OCI-LY7 (cell line): ENCODE data around the gene SLC44A5. TPM values are rescaled to one million over a fixed set of nuclear protein-coding genes. Genes with fewer than 3 reads are reported as not detected.

Source experiments
- BruUV-seq: library from RNA; stranded (reverse); fragments of 400-500 nt; replicated peaks from 2 replicates; lab custom pipeline; 2021; lab: Mats Ljungman, UMichigan
- CTCF ChIA-PET: fragments of 300-600 bp; sonication (Branson Sonifier 250); formaldehyde crosslinking; loops from one replicate; lab custom pipeline; 2022; ENCODE audit warnings: antibody characterized with exemption; ENCODE audit not compliant: unreplicated experiment; lab: Charles Lee
- POLR2A ChIA-PET: fragments of 300-600 bp; sonication (Branson Sonifier 250); formaldehyde crosslinking; loops from one replicate; lab custom pipeline; 2022; ENCODE audit warnings: antibody characterized with exemption; lab: Charles Lee
- DNase-seq: peaks from one replicate; pipeline ENCODE4 v3.0.0-alpha.2; 2015; ENCODE audit warnings: low spot score
- H2AFZ ChIP-seq: fragments of 200-600 bp; sonication (generic), shearing (Covaris generic); 2 replicates; pipeline ENCODE4 v1.6.1; 2014; ENCODE audit warnings: mild to moderate bottlenecking, antibody characterized with exemption, low read length, moderate library complexity
- H3K27ac ChIP-seq: fragments of 200-600 bp; sonication (generic); 2 replicates; pipeline ENCODE4 v1.5.1; 2014; ENCODE audit warnings: mixed run types, low read depth, mild to moderate bottlenecking, moderate library complexity, low read length, inconsistent platforms; ENCODE audit not compliant: poor library complexity, severe bottlenecking
- H3K36me3 ChIP-seq: fragments of 200-600 bp; sonication (generic); 2 replicates; pipeline ENCODE4 v1.6.1; 2014; ENCODE audit warnings: mild to moderate bottlenecking, antibody characterized with exemption, low read length, moderate library complexity, mixed read lengths; ENCODE audit not compliant: insufficient read depth
- H3K4me1 ChIP-seq: fragments of 200-600 bp; sonication (generic); 2 replicates; pipeline ENCODE4 v1.5.1; 2014; ENCODE audit warnings: mild to moderate bottlenecking, low read length; ENCODE audit not compliant: insufficient read depth, poor library complexity, severe bottlenecking
- H3K4me2 ChIP-seq: fragments of 200-600 bp; sonication (generic); 2 replicates; pipeline ENCODE4 v1.6.1; 2014; ENCODE audit warnings: mild to moderate bottlenecking, low read length
- H3K4me3 ChIP-seq: fragments of 200-600 bp; sonication (generic); 2 replicates; pipeline ENCODE4 v1.5.1; 2014; ENCODE audit warnings: mild to moderate bottlenecking, low read depth, low read length; ENCODE audit not compliant: poor library complexity, severe bottlenecking
- H3K79me2 ChIP-seq: fragments of 200-600 bp; sonication (generic); 2 replicates; pipeline ENCODE4 v1.6.1; 2016; ENCODE audit warnings: low read depth, mild to moderate bottlenecking, low read length, moderate library complexity, mixed read lengths; ENCODE audit not compliant: insufficient read depth
- H3K9me2 ChIP-seq: fragments of 200-600 bp; sonication (generic); 2 replicates; pipeline ENCODE4 v1.6.1; 2016; ENCODE audit warnings: mild to moderate bottlenecking, low read length, mixed read lengths; ENCODE audit not compliant: insufficient read depth
- H3K9me3 ChIP-seq: fragments of 200-600 bp; sonication (generic); 2 replicates; pipeline ENCODE4 v1.6.1; 2014; ENCODE audit warnings: mild to moderate bottlenecking, mixed run types, low read length, mixed read lengths
- H4K20me1 ChIP-seq: fragments of 200-600 bp; sonication (generic); 2 replicates; pipeline ENCODE4 v1.6.1; 2014; ENCODE audit warnings: mild to moderate bottlenecking, antibody characterized with exemption, low read length, moderate library complexity, mixed read lengths; ENCODE audit not compliant: insufficient read depth
- CTCF ChIP-seq: fragments of 200-600 bp; sonication (generic); conservative IDR thresholded peaks from 2 replicates; pipeline ENCODE4 v1.5.1; 2014; ENCODE audit warnings: mild to moderate bottlenecking, antibody characterized with exemption, low read length, moderate library complexity, mixed read lengths
- EZH2phosphoT487 ChIP-seq: fragments of 200-600 bp; sonication (generic); IDR thresholded peaks from 2 replicates; pipeline ENCODE4 v1.6.1; 2018; ENCODE audit warnings: low read depth, borderline replicate concordance, mild to moderate bottlenecking, mixed run types, antibody characterized with exemption, low read length, moderate library complexity, mixed read lengths
- intact Hi-C: fragments of 100-400 bp; cut with micrococcal nuclease; formaldehyde crosslinking; loops from one replicate; pipeline ENCODE4 v1.10.0; 2022; ENCODE audit not compliant: unreplicated experiment
- total RNA-seq, 2 experiments: library from RNA; depleted of rRNA in 1 of 2; stranded (reverse); fragments of >200 nt in 1 of 2; shearing (Covaris generic) in 1 of 2; gene quantifications; 2 replicates each; pipeline ENCODE4 v1.2.3, GENCODE V29; 2014 to 2022

Gene SLC44A5
- total RNA-seq, 2 experiments from 2014 or later: not detected

DNA sequence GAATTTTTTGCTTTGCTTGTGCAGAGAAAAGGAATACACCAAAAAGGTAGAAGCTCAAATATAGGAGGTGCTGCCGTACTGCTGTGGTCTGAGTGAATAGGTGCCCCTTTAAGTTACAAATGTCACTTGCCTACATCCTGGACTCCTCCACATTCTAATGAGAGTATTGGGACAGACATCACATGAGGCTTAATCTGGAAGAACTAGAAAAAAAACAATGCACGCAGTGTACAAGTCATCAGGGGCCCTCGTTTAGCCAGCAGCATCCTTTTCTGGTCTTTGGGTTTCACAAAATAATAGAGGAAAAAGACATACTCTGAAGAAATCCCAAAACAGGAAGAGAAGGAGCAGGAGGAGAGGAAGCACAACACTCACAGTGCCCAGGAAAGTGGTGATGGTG is 89.3 kb downstream of the SLC44A5 start:
- no TSS peak for BruUV-seq
- H3K9me3 ChIP-seq: no peaks in the 10 kb centered on the region
- TF ChIP-seq CTCF: no peak
- intact Hi-C loops: no loop called here
- no peaks in the 10 kb centered on the region for H3K4me1 ChIP-seq
- no peak overlapping the region for H3K4me3 ChIP-seq
- no peak for DNase-seq
- H3K4me2 ChIP-seq: no peak overlapping the region
- no peaks in the 10 kb centered on the region for H4K20me1 ChIP-seq
- no peak overlapping the region for H2AFZ ChIP-seq
- CTCF ChIA-PET: no interaction called here
- H3K36me3 ChIP-seq: no peaks in the 10 kb centered on the region
- H3K27ac ChIP-seq: no peak overlapping the region
- no peaks in the 10 kb centered on the region for H3K9me2 ChIP-seq
- POLR2A ChIA-PET: interaction anchor here (0.6 kb wide), 1 partner anchor 19 kb away, joined by 3 read pairs; no protein-coding TSS in a partner anchor
- no peaks in the 10 kb centered on the region for H3K79me2 ChIP-seq

DNA sequence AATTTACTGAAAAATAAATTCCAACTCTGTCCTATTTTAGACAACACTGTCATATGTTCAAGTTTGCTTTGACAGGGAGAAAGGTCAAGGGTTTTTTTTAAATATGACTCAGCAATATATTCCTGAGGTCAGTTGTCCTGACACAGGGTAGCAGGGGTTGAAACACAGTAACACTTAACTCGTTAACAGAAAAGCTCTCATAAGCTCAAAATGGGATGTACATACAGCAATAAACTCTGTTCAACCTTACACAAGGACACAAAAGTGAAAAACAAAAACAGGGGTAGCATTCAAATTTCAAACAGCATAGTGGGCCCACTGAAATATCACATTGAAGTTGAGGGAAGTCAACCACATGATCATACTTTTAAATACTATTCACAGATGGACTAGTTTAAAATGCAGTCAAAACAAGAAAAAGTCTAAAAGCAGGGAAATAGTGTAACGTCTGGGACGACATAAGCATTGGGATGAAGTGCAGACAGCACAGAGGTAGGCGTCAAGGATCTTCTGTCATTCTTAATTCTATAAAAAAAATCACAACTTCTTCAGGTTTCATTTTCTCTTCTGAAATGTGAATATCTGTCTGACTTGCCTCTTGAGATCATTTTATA is 89.9 kb downstream of the SLC44A5 start:
- H3K4me3 ChIP-seq: no peak overlapping the region
- no peaks in the 10 kb centered on the region for H4K20me1 ChIP-seq
- ChIA-PET CTCF (no interaction called here), POLR2A (no interaction called here)
- TF ChIP-seq EZH2phosphoT487 (no peak), CTCF (no peak)
- H3K4me1 ChIP-seq: no peaks in the 10 kb centered on the region
- BruUV-seq: no TSS peak
- DNase-seq: no peak
- no peaks in the 10 kb centered on the region for H3K36me3 ChIP-seq
- no peaks in the 10 kb centered on the region for H3K9me3 ChIP-seq
- H3K27ac ChIP-seq: no peak overlapping the region
- H3K9me2 ChIP-seq: no peaks in the 10 kb centered on the region
- no peak overlapping the region for H3K4me2 ChIP-seq
- intact Hi-C loops: no loop called here
- H2AFZ ChIP-seq: no peak overlapping the region
- no peaks in the 10 kb centered on the region for H3K79me2 ChIP-seq

GRCh38 chr1:75519651-75520427 is 91.1 kb downstream of the SLC44A5 start:
- TF ChIP-seq CTCF (no peak), EZH2phosphoT487 (no peak)
- DNase-seq: no peak
- intact Hi-C loops: no loop called here
- no TSS peak for BruUV-seq
- no peak overlapping the region for H2AFZ ChIP-seq
- H3K36me3 ChIP-seq: no peaks in the 10 kb centered on the region
- no peaks in the 10 kb centered on the region for H3K9me3 ChIP-seq
- H3K4me2 ChIP-seq: no peak overlapping the region
- H3K4me3 ChIP-seq: no peak overlapping the region
- no peaks in the 10 kb centered on the region for H4K20me1 ChIP-seq
- H3K4me1 ChIP-seq: no peaks in the 10 kb centered on the region
- no peaks in the 10 kb centered on the region for H3K79me2 ChIP-seq
- POLR2A ChIA-PET: no interaction called here
- H3K27ac ChIP-seq: no peak overlapping the region
- CTCF ChIA-PET: no interaction called here
- H3K9me2 ChIP-seq: no peaks in the 10 kb centered on the region
